HepG2 (cell line): Measurements from ENCODE around the gene MBD5. TPM values are rescaled to one million over a fixed set of nuclear protein-coding genes. Genes with fewer than 3 reads are reported as not detected.

ENCODE experiments used
- ATF2 ChIP-seq: sonication (generic); formaldehyde crosslinking; IDR thresholded peaks from 2 replicates; pipeline ENCODE4 v1.4.0; 2020; ENCODE audit warnings: missing genetic modification reagents
- ATF3 ChIP-seq: sonication (generic); formaldehyde crosslinking; IDR thresholded peaks from 2 replicates; pipeline ENCODE4 v1.4.0; 2020; ENCODE audit warnings: missing genetic modification reagents
- DBP ChIP-seq: sonication (generic); formaldehyde crosslinking; IDR thresholded peaks from 2 replicates; pipeline ENCODE4 v1.4.0; 2020; ENCODE audit warnings: missing genetic modification reagents; ENCODE audit errors: not compliant biosample characterization
- FLYWCH1 ChIP-seq: sonication (generic); formaldehyde crosslinking; IDR thresholded peaks from 2 replicates; pipeline ENCODE4 v1.8.1; 2023; ENCODE audit warnings: mild to moderate bottlenecking, missing genetic modification reagents
- PRDM10 ChIP-seq: sonication (generic); formaldehyde crosslinking; IDR thresholded peaks from 2 replicates; pipeline ENCODE4 v1.4.0; 2020; ENCODE audit warnings: low read depth, missing genetic modification reagents
- SKI ChIP-seq: fragments of 450-650 bp; IDR thresholded peaks from one replicate; pipeline ENCODE4 v1.6.1; 2018; ENCODE audit warnings: mild to moderate bottlenecking; ENCODE audit not compliant: partially characterized antibody
- TOPORS ChIP-seq: sonication (generic); formaldehyde crosslinking; IDR thresholded peaks from 2 replicates; pipeline ENCODE4 v1.8.0; 2023; ENCODE audit warnings: mild to moderate bottlenecking, missing genetic modification reagents
- ZNF20 ChIP-seq: sonication (generic); formaldehyde crosslinking; IDR thresholded peaks from 2 replicates; pipeline ENCODE4 v1.4.0; 2020; ENCODE audit warnings: mild to moderate bottlenecking, moderate library complexity, missing genetic modification reagents
- ZNF264 ChIP-seq: sonication (generic); formaldehyde crosslinking; IDR thresholded peaks from 2 replicates; pipeline ENCODE4 v1.4.0; 2020; ENCODE audit warnings: missing genetic modification reagents
- ZNF33B ChIP-seq: sonication (generic); formaldehyde crosslinking; IDR thresholded peaks from 2 replicates; pipeline ENCODE4 v1.5.1; 2020; ENCODE audit warnings: mild to moderate bottlenecking, missing genetic modification reagents
- ZNF546 ChIP-seq: sonication (generic); formaldehyde crosslinking; conservative IDR thresholded peaks from 2 replicates; pipeline ENCODE4 v1.8.1; 2023; ENCODE audit warnings: mild to moderate bottlenecking, missing genetic modification reagents
- ZNF609 ChIP-seq: sonication (generic); formaldehyde crosslinking; IDR thresholded peaks from 2 replicates; pipeline ENCODE4 v1.4.0; 2020; ENCODE audit warnings: mild to moderate bottlenecking, missing genetic modification reagents, borderline replicate concordance
- ZNF800 ChIP-seq: sonication (generic); formaldehyde crosslinking; IDR thresholded peaks from 2 replicates; pipeline ENCODE4 v1.4.0; 2020; ENCODE audit warnings: missing genetic modification reagents
- polyA plus RNA-seq, 8 experiments: library from polyadenylated mRNA; depleted of rRNA in 3 of 8; stranded (reverse) in 7 of 8; unstranded in 1 of 8; fragments of >200 nt; fragmentation: Illumina TruSeq in 4 of 8; extraction: Trizol in 4 of 8; gene quantifications; 2 replicates each; pipeline versions ENCODE4 v1.2.1 to v1.2.3, GENCODE V29; 2011 to 2016; ENCODE audit warnings: low read depth in 4 of 8, missing spikeins in 1 of 8, mixed read lengths in 1 of 8; ENCODE audit not compliant: insufficient read depth in 1 of 8
- total RNA-seq, 5 experiments: library from RNA; depleted of rRNA; stranded (reverse); fragments of >200 nt; fragmentation: Illumina TruSeq; extraction: Trizol; gene quantifications; 2 replicates each; pipeline ENCODE4 v1.2.3, GENCODE V29; 2016; ENCODE audit warnings: low read depth in 1 of 5

MBD5 gene
- total and polyA plus RNA-seq, 2 of the 13 experiments (the other 11 are each of a cell fraction or from before 2014, with no cell fraction given): 13.5 to 26.4 TPM

GRCh38 chr2:148509288-148509902, 488.5 kb downstream of the MBD5 start (continued):
- peak; percentile 43; the same call in 1 of the 2 replicates for TF ChIP-seq ZNF609
- peak; percentile 9 for TF ChIP-seq SKI
- peak; percentile 20 for TF ChIP-seq DBP (CRISPR knock-in tag)
- 0 out of 2 replicates have a peak, but pooled peaks have one; percentile 57 for TF ChIP-seq PRDM10 (CRISPR knock-in tag)
- no peak for TF ChIP-seq ZNF20 (CRISPR knock-in tag)
- TF ChIP-seq ZNF264 (CRISPR knock-in tag): peak; percentile 62; the same call in 1 of the 2 replicates
- no peak; the same call in 1 of the 2 replicates for TF ChIP-seq FLYWCH1
- TF ChIP-seq ZNF546 (CRISPR knock-in tag): no peak
- peak; percentile 61; the same call in 1 of the 2 replicates for TF ChIP-seq ATF2 (CRISPR knock-in tag)
- TF ChIP-seq ZNF33B (CRISPR knock-in tag): 0 out of 2 replicates have a peak, but pooled peaks have one; percentile 4
- TF ChIP-seq ZNF800 (CRISPR knock-in tag): no peak
- TF ChIP-seq ATF3 (CRISPR knock-in tag): no peak
- 0 out of 2 replicates have a peak, but pooled peaks have one; percentile 49 for TF ChIP-seq TOPORS (CRISPR knock-in tag)
